Transverse colon (tissue), 3 donors: Measurements from ENCODE around the gene PROX2.

ENCODE experiments used
- EP300 ChIP-seq: sonication (generic); formaldehyde crosslinking; IDR thresholded peaks from one replicate; pipeline ENCODE4 v1.6.1; 2017; ENCODE audit warnings: antibody characterized with exemption, low read depth
- POLR2A ChIP-seq: fragments of 450-650 bp; IDR thresholded peaks from one replicate; pipeline ENCODE4 v1.6.1; 2016; ENCODE audit warnings: antibody characterized with exemption, mild to moderate bottlenecking, moderate library complexity
- TF ChIP-seq, protein P1 (sequence below), 5 experiments: fragments of 200-600 bp in 3 of 5; fragments of 450-650 bp in 2 of 5; sonication (generic) in 3 of 5; IDR thresholded peaks; 1 replicate in 2 of 5; 2 replicates in 3 of 5; pipeline ENCODE4 v1.5.1; 2016 to 2017; ENCODE audit warnings: antibody characterized with exemption in 5 of 5, inconsistent platforms in 3 of 5, mild to moderate bottlenecking in 2 of 5, moderate library complexity in 1 of 5

DNA sequence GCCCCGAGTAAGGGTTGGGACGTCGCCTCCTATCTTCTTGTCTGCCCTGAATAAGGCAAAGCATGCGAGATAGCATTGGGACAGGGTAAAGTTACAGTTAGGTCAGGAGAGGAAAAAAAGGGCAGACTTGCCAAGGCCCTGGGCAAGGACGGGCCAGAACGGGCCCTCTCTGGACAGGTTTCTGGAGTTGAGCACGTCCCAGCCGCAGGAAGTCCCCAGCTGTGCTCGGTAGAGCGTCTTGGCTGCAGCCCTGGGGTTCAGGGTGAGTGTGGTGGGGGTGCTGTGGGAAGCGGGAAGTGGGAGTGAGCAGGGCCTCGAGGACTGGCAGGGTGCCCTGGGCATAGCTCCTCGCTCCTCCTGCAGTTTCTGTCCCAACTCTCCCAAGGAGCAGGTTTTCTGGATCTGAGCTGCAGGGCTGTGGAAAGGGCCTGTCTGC lies 41.7 kb upstream of the PROX2 start:
- TF ChIP-seq, protein P1, sequence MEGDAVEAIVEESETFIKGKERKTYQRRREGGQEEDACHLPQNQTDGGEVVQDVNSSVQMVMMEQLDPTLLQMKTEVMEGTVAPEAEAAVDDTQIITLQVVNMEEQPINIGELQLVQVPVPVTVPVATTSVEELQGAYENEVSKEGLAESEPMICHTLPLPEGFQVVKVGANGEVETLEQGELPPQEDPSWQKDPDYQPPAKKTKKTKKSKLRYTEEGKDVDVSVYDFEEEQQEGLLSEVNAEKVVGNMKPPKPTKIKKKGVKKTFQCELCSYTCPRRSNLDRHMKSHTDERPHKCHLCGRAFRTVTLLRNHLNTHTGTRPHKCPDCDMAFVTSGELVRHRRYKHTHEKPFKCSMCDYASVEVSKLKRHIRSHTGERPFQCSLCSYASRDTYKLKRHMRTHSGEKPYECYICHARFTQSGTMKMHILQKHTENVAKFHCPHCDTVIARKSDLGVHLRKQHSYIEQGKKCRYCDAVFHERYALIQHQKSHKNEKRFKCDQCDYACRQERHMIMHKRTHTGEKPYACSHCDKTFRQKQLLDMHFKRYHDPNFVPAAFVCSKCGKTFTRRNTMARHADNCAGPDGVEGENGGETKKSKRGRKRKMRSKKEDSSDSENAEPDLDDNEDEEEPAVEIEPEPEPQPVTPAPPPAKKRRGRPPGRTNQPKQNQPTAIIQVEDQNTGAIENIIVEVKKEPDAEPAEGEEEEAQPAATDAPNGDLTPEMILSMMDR (IDR thresholded peaks at IDR 0.05) = no peak
- TF ChIP-seq EP300 (no peak), POLR2A (no peak)
